Iris pigment epithelial cell (primary cell): ENCODE results near the gene TMEM184A.

Source experiments
- DNase-seq: peaks from one replicate; pipeline ENCODE4 v3.0.0-alpha.2; 2011; ENCODE audit warnings: low read depth

Gene TMEM184A

GRCh38 chr7:1501487-1502270, 54.3 kb downstream of the TMEM184A start:
- DNase-seq = no peak

GRCh38 chr7:1500064-1500807, 55.8 kb downstream of the TMEM184A start:
- no peak for DNase-seq

- DNase-seq = no peak
Measured at GRCh38 chr7:1499367-1500029, 56.5 kb downstream of the TMEM184A start.

DNA sequence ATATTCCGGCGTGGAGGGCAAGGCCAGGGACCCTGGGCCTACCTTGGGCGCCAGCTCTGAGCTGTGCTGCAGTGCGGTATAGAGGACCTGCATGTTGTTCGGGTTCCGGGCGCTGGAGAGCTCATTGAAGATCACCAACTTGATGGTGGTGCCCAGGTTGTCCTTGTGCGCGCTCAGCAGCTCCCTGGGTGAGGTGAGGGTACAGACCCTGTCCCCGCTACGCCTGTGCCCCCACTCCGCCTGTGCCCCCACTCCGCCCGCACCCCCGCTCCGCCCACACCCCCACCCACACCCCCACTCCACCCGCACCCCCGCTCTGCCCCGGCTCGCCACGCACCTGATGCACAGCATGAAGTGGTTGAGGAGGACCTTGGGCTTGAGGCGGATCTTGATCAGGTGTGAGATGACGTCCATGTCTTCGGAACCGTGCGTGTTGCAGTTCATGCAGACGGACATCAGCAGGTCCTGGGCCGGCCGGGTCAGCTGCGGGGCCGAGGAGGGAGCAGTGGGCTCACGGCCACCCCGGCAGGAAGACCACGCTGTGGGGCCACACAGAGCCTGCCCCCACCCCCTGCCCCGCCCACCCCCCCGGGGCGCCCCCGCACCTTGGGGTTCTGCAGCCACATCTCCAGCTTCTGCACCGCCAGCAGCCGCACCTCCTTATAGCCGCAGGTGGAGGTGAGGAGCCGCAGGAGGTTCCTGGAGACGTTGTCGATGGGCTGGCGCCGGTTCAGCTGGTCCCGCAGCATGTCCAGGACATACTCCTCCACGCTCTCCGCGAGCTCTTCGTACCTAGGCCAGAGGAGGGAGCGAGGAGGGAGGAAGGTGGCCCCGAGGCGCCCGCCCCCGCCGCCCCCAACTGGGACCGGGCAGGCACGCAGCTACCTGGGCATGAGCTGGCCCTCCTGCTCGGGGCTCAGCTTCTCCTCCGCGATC, 57.4 kb downstream of the TMEM184A start:
- no peak for DNase-seq

DNA sequence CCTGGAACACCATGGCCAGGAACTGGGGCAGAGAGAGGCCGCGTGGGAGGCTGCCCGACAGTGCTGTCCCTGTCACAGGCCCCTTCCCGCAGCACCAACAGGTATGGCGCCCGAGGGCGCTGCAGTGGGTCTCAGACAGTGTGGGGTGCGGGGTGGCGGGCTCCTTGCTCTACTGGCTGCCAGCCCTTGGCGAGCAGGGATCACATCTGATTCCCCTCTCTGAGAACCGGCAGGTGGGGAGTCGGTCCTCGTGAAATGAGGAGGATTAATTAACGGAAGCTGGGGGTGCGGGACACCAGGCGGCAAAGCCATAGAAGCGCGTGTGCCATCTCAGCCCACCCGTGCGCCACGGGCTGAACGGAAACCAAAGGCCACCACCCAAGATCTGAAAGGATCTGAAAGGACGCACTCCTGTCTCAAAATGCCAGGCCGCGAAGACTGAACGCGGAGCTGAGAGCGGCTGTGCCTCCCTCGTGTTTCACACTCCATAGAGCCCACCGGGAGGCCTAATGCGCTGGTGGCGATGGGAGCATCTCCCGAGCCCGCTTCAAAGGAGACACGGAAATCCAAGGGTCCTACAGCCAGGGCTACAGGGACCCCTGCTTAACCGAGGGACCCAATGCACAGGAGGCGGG, 58.6 kb downstream of the TMEM184A start:
- no peak for DNase-seq

- no peak for DNase-seq
Measured at GRCh38 chr7:1496531-1497292, 59.3 kb downstream of the TMEM184A start.

- no peak for DNase-seq
Measured at GRCh38 chr7:1495564-1496242, 60.3 kb downstream of the TMEM184A start.

GRCh38 chr7:1494866-1495563, 61.0 kb downstream of the TMEM184A start:
- DNase-seq = no peak

GRCh38 chr7:1494447-1494846, 61.6 kb downstream of the TMEM184A start:
- DNase-seq = no peak

DNA sequence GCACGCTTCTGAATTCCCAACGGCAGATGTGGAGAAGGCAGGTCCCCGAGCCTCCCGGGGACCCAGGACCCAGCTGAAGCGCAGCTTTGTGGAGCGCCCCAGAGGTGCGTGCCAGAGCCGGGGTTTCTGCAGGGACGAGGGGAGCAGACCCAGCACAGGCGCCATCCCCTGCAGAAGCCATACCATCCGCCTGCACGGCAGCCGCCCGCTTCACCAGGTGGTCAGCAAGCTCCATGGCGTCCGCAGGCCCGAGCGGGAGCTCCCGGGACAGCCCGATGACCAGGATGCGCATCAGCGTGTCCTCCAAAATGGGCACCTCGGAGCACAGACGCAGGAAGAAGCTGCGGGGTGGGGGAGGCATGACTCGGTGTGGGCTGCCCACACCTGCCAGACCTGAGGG, 62.4 kb downstream of the TMEM184A start:
- no peak for DNase-seq

DNA sequence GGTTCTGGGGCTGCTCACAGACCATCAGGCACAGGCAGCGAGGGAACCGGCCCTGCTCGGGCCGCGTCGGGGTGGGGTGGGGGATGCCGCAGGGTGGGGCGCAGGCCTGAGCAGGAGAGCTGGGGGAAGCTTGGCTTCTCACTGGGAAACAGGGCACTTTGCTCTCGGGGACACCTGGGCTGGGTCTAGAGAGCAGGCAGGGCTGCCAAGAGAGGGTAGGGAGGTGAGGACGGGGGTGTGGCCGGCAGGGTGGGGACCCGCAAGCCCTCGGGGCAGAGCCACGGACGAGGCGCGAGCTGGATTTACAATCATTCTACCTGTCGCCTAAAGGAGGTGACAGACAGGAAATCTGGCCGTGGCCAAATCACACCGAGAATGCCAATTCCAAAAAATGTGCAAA, 62.9 kb downstream of the TMEM184A start:
- no peak for DNase-seq

- DNase-seq = no peak
Measured at GRCh38 chr7:1492640-1493039, 63.4 kb downstream of the TMEM184A start.
